ENCODE results near the gene TTC7B.

- TF ChIP-seq CTCF (IDR thresholded peaks at IDR 0.05; ENCODE audit: low read length) (no peak), EZH2 (IDR thresholded peaks at IDR 0.05; ENCODE audit: borderline replicate concordance, low read length) (no peak)
These were observed 267.8 kb downstream of the TTC7B start for GRCh38 chr14:90548455-90548854.
